NCI-H748 (cell line): ENCODE measurements around the gene SLC6A12.
A peak's percentile ranks its signal among the peaks of the same experiment; 100 is the strongest.

Source experiments
- DNase-seq: peaks from one replicate; lab custom pipeline; 2025; ENCODE audit not compliant: unreplicated experiment; lab: John Stamatoyannopoulos, UW

SLC6A12 gene

GRCh38 chr12:166425-167075 is 47.4 kb downstream of the SLC6A12 start:
- no peak for DNase-seq

GRCh38 chr12:165862-166368 is 48.0 kb downstream of the SLC6A12 start:
- DNase-seq, result no peak

GRCh38 chr12:164207-164606 is 49.8 kb downstream of the SLC6A12 start:
- no peak for DNase-seq

- DNase-seq, result no peak
Measured at GRCh38 chr12:163406-163986, 50.5 kb downstream of the SLC6A12 start.

GRCh38 chr12:162467-163307 is 51.3 kb downstream of the SLC6A12 start:
- peak; percentile 82 for DNase-seq

GRCh38 chr12:161823-162222 is 52.1 kb downstream of the SLC6A12 start:
- no peak for DNase-seq

GRCh38 chr12:160858-161257 is 53.1 kb downstream of the SLC6A12 start:
- DNase-seq, result no peak

- DNase-seq, result no peak
Measured at GRCh38 chr12:159156-159782, 54.7 kb downstream of the SLC6A12 start.

GRCh38 chr12:157644-158043 is 56.3 kb downstream of the SLC6A12 start:
- DNase-seq, result no peak

- DNase-seq, result no peak
Measured at GRCh38 chr12:156945-157344, 57.0 kb downstream of the SLC6A12 start.

- DNase-seq, result no peak
Measured at GRCh38 chr12:155646-156045, 58.3 kb downstream of the SLC6A12 start.

GRCh38 chr12:155006-155405 is 59.0 kb downstream of the SLC6A12 start:
- no peak for DNase-seq

- no peak for DNase-seq
Measured at GRCh38 chr12:154058-154457, 59.9 kb downstream of the SLC6A12 start.

GRCh38 chr12:153080-153746 is 60.7 kb downstream of the SLC6A12 start:
- DNase-seq, result peak; percentile 63

- DNase-seq, result no peak
Measured at GRCh38 chr12:152440-152839, 61.5 kb downstream of the SLC6A12 start.

- DNase-seq, result no peak
Measured at GRCh38 chr12:151579-151978, 62.4 kb downstream of the SLC6A12 start.

- no peak for DNase-seq
Measured at GRCh38 chr12:148676-149416, 65.1 kb downstream of the SLC6A12 start.

- DNase-seq, result no peak
Measured at GRCh38 chr12:147242-147641, 66.7 kb downstream of the SLC6A12 start.

GRCh38 chr12:145369-145960 is 68.5 kb downstream of the SLC6A12 start:
- no peak for DNase-seq
